ENCODE data around the gene SH2D2A. TPM values are rescaled to one million over a fixed set of nuclear protein-coding genes. Genes with fewer than 3 reads are reported as not detected.
A peak's percentile ranks its signal among the peaks of the same experiment; 100 is the strongest.

Gene SH2D2A
- total RNA-seq, 1 experiment from 2014 or later = 4.0 TPM

DNA sequence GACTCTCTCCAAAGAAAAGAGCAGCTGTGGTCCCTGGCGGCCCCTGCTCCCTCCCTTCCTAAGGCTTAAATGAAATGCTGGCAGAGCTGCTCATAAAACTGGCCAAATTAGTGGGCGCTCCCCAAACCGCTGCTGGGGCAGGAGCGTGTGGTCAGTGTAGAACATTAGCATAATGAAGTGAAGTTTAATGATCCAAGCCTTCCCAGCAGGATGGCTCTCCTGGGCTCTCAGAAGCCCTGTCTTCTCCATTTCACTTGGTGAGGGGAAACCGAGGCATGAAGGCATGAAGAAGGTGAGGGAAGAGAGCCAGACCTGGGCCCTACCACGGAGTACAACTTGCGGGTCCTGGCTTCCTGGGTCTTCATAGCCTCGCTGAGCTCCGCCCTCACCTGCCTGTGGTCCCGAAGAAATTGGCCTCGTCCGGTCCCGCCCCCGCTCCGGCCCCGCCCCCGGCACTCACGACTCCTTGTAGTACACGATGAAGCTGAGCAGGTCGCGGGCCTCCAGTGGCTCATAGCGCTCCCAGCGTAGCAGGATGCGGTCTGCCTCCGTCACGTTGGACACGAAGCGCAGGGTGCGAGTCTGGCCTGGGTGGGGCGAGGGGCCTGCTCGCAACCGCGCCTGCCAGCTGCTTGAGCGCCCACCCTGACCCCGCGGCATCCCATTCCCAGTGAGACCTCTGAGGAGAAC, 32.0 kb upstream of the SH2D2A start:
- no peaks in the 10 kb centered on the region; the same call in 1 of the 2 replicates for H4K20me1 ChIP-seq (ENCODE audit: insufficient read depth)
- H3K4me1 ChIP-seq (replicated peaks; ENCODE audit: insufficient read depth) = no peaks in the 10 kb centered on the region
- H3K9me2 ChIP-seq (ENCODE audit: insufficient read depth) = no peaks in the 10 kb centered on the region
- no peaks in the 10 kb centered on the region for H3K9me3 ChIP-seq (ENCODE audit: insufficient read depth, low read depth)
- no peak overlapping the region for H3K4me3 ChIP-seq
- ChIA-PET POLR2A (ENCODE audit: unreplicated experiment) (no interaction called here), CTCF (interaction anchor here (0.6 to 1.4 kb wide), 4 partner anchors 11 to 42 kb away, joined by 3 to 9 read pairs (median 4); no protein-coding TSS in a partner anchor)
- no peaks in the 10 kb centered on the region for H3K79me2 ChIP-seq (ENCODE audit: low read depth)
- no peak overlapping the region for H3K4me2 ChIP-seq
- no peak overlapping the region for H2AFZ ChIP-seq
- no peaks in the 10 kb centered on the region for H3F3A ChIP-seq (ENCODE audit: insufficient read depth, low read depth)
- peak in 1 of 2 experiments; percentile 25 for DNase-seq
- intact Hi-C loops (cut with micrococcal nuclease; ENCODE audit: unreplicated experiment) = no loop called here
- peaks cover 17% of the 10 kb centered on the region; the same call in 1 of the 2 replicates for H3K27me3 ChIP-seq (ENCODE audit: insufficient read depth, low read depth)
- no peak overlapping the region for H3K27ac ChIP-seq
- TF ChIP-seq, protein P1, sequence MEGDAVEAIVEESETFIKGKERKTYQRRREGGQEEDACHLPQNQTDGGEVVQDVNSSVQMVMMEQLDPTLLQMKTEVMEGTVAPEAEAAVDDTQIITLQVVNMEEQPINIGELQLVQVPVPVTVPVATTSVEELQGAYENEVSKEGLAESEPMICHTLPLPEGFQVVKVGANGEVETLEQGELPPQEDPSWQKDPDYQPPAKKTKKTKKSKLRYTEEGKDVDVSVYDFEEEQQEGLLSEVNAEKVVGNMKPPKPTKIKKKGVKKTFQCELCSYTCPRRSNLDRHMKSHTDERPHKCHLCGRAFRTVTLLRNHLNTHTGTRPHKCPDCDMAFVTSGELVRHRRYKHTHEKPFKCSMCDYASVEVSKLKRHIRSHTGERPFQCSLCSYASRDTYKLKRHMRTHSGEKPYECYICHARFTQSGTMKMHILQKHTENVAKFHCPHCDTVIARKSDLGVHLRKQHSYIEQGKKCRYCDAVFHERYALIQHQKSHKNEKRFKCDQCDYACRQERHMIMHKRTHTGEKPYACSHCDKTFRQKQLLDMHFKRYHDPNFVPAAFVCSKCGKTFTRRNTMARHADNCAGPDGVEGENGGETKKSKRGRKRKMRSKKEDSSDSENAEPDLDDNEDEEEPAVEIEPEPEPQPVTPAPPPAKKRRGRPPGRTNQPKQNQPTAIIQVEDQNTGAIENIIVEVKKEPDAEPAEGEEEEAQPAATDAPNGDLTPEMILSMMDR (conservative IDR thresholded peaks at IDR 0.05) = no peak
- TF ChIP-seq EZH2 (IDR thresholded peaks at IDR 0.05; ENCODE audit: low read depth) = no peak
- no TSS peak for BruUV-seq (replicated peaks)
- no peaks in the 10 kb centered on the region for H3K36me3 ChIP-seq (ENCODE audit: low read depth)

DNA sequence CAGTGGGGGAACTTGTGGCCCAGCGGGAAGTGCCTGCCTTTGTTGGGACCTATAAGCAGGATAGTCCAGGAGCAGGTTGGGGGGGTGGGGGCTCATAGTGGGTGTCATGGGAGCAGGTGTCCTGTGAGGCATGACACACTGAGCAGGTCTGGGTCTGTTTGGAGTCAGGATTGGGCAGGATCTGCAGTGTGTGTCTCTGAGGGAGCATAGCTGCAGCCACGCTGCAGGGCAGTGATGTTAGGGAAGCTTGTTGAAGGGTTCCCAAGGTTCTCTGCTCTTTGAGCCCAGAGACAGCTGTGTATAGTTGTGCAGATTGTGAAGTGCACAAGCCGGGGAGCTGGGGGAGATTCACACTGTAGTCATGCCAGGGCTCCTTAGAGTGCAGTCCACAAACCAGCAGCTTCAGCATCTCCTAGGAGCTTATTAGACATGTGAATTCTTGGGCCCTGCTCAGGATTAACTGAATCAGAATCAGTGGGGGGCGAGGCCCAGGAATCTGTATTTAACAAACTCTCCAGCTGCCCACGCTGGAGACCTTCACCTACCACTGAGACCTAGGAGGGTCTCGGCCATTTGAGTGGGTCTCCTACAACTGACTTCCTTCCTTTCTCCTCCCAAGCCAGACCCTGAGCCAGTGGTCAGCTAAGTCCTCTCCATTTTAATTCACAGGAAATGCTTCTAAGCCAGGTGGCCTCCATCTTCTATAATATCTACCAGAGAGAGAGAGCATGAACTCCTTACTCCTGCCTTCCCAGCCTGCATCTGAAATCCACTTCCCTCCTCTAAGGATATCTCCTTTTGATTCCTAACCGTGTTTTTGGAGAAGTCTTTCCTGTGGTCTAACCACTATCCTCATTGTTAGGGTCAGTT, 31.2 kb upstream of the SH2D2A start:
- DNase-seq = no peak
- no peak for TF ChIP-seq EZH2 (IDR thresholded peaks at IDR 0.05; ENCODE audit: low read depth)
- TF ChIP-seq, protein P1 (conservative IDR thresholded peaks at IDR 0.05) = no peak

DNA sequence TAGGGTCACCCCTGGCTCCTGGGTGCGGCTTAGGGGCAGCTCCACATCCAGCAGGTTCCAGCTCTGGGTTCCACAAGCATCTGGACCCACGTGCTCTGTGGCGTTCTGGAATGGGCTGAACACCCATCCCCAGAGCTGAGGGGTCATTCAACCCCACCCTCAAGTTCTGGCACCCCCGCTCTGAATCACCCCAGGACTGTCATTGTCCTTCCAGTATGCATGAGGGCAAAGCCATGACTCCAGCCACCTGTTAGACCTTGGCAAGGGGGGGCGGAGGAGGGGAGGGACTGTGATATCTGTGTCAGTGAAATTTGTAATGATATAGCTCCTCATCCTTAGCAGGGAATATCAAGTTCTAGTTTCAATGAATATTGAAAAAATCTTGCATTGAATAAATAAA, 30.0 kb upstream of the SH2D2A start:
- ChIA-PET CTCF (interaction anchor here (0.5 kb wide), 1 partner anchor 29 kb away, joined by 4 read pairs; no protein-coding TSS in a partner anchor), POLR2A (ENCODE audit: unreplicated experiment) (no interaction called here)
- Histone ChIP-seq H4K20me1 (ENCODE audit: insufficient read depth) (no peaks in the 10 kb centered on the region; the same call in 1 of the 2 replicates), H3K4me2 (no peak overlapping the region), H3F3A (ENCODE audit: insufficient read depth, low read depth) (no peaks in the 10 kb centered on the region), H3K36me3 (ENCODE audit: low read depth) (no peaks in the 10 kb centered on the region), H3K4me3 (no peak overlapping the region), H3K9me3 (ENCODE audit: insufficient read depth, low read depth) (no peaks in the 10 kb centered on the region), H3K4me1 (replicated peaks; ENCODE audit: insufficient read depth) (no peaks in the 10 kb centered on the region), H3K9me2 (ENCODE audit: insufficient read depth) (no peaks in the 10 kb centered on the region), H2AFZ (no peak overlapping the region), H3K27me3 (ENCODE audit: insufficient read depth, low read depth) (peaks cover 23% of the 10 kb centered on the region; the same call in 1 of the 2 replicates), H3K27ac (no peak overlapping the region), H3K79me2 (ENCODE audit: low read depth) (no peaks in the 10 kb centered on the region)
- intact Hi-C loops (cut with micrococcal nuclease; ENCODE audit: unreplicated experiment) = no loop called here
- no peak for DNase-seq
- TF ChIP-seq EZH2 (IDR thresholded peaks at IDR 0.05; ENCODE audit: low read depth) = no peak
- TF ChIP-seq, protein P1 (conservative IDR thresholded peaks at IDR 0.05) = no peak
- BruUV-seq (replicated peaks) = no TSS peak

More for the DNA sequence above, 31.2 kb upstream of the SH2D2A start:
- no peaks in the 10 kb centered on the region; the same call in 1 of the 2 replicates for H4K20me1 ChIP-seq (ENCODE audit: insufficient read depth)
- H3K79me2 ChIP-seq (ENCODE audit: low read depth) = no peaks in the 10 kb centered on the region
- CTCF ChIA-PET = interaction anchor here (0.6 to 1.4 kb wide), 2 partner anchors 10 to 15 kb away, joined by 4 to 9 read pairs; no protein-coding TSS in a partner anchor
- H3F3A ChIP-seq (ENCODE audit: insufficient read depth, low read depth) = no peaks in the 10 kb centered on the region
- intact Hi-C loops (cut with micrococcal nuclease; ENCODE audit: unreplicated experiment) = no loop called here
- no TSS peak for BruUV-seq (replicated peaks)
- no peak overlapping the region for H3K4me2 ChIP-seq
- no peak overlapping the region for H3K4me3 ChIP-seq
- H3K4me1 ChIP-seq (replicated peaks; ENCODE audit: insufficient read depth) = no peaks in the 10 kb centered on the region
- POLR2A ChIA-PET (ENCODE audit: unreplicated experiment) = no interaction called here
- no peaks in the 10 kb centered on the region for H3K9me2 ChIP-seq (ENCODE audit: insufficient read depth)
- H3K27ac ChIP-seq = no peak overlapping the region
- no peak overlapping the region for H2AFZ ChIP-seq
- peaks cover 20% of the 10 kb centered on the region; the same call in 1 of the 2 replicates for H3K27me3 ChIP-seq (ENCODE audit: insufficient read depth, low read depth)
- H3K9me3 ChIP-seq (ENCODE audit: insufficient read depth, low read depth) = no peaks in the 10 kb centered on the region
- no peaks in the 10 kb centered on the region for H3K36me3 ChIP-seq (ENCODE audit: low read depth)

Data from PC-9 (cell line).